Measurements from ENCODE around the gene CTSS. TPM values are rescaled to one million over a fixed set of nuclear protein-coding genes. Genes with fewer than 3 reads are reported as not detected.

The CTSS gene
- total RNA-seq = 10 to 100 TPM in 1 of 2 donors, 1 to 10 TPM in 1; 5.7 to 55.7 TPM

DNA sequence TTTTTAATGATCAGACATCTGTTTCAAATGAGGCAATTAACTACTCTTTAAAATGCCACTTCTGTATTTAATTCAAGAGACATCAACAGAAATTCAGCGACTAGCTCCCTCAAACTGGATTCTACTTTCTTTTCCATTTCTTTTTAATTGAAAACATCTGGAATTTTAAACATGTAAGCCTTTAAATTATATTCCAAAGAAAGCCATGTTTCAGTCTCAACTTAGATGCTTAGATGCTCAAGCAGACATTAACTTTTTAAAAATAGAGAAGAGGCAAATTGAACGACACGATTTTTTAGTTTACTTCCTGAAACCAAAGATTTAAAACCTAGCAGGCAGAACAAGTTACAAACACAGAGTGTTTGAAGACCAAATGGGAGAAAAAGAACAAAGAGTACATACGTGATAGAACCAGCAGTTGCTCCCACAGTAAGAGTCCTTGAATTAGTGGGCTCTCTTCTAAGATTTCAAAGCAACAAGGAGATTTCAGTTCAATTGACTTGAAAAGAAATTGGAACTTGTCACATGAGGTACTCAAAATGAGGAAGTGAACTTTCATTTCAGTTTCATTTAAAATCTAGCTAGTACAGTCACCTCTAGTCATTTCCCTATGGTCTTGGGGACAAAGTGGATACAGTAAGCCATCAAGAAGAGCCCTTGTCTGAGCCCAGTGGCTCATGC, at the start of gene CTSS:
Gene CTSS (minus strand): TSS at position 483 of the 681 bp plus-strand sequence. CDS start 1,015 bp downstream, outside the sequence.

DNA sequence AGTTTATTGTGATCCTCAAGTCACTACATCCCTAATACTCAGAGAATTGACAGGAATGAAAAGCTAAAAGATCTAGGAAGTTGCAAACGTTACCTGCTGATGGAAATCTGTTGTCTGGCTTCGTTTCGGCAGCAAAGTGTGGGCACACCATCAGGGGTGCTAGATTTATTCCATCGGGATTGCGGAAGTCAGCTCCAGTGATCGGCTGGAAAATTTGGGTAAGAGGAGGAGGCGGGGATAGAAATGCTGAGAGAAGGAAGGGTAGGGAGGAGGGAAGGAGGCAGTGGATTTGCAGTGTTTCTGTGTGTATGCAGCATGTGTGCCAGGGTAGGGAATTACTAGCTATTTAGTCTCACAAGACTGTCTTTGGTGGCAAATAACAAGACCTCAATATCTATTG, 42.5 kb upstream of the CTSS start, which contains the start of gene CTSK:
Gene CTSK (minus strand): TSS at position 140 of the 400 bp plus-strand sequence. CDS start 1,455 bp downstream, outside the sequence.

DNA sequence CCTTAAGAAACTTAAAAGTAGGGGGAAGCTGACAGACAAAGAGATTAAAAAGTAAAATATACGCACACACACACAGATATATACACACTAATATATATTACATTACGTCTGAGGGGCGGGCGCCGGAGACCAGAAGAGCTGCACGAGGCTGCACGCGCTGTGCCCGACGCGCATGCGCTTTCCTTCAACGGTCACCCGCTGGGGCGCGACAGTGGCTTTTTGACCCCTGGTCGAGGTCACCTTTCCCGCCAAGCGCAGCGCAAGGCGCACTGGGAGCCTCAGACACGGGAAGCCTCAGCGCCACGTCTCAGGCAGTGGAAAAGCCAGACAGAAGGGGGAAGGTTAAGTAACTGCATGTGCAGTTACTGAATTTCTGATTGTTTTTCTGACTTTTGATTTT, 44.9 kb downstream of the CTSS start, which contains the start of gene HORMAD1:
Gene HORMAD1 (minus strand): TSS at position 193 of the 400 bp plus-strand sequence. CDS start 1,390 bp downstream, outside the sequence.

DNA sequence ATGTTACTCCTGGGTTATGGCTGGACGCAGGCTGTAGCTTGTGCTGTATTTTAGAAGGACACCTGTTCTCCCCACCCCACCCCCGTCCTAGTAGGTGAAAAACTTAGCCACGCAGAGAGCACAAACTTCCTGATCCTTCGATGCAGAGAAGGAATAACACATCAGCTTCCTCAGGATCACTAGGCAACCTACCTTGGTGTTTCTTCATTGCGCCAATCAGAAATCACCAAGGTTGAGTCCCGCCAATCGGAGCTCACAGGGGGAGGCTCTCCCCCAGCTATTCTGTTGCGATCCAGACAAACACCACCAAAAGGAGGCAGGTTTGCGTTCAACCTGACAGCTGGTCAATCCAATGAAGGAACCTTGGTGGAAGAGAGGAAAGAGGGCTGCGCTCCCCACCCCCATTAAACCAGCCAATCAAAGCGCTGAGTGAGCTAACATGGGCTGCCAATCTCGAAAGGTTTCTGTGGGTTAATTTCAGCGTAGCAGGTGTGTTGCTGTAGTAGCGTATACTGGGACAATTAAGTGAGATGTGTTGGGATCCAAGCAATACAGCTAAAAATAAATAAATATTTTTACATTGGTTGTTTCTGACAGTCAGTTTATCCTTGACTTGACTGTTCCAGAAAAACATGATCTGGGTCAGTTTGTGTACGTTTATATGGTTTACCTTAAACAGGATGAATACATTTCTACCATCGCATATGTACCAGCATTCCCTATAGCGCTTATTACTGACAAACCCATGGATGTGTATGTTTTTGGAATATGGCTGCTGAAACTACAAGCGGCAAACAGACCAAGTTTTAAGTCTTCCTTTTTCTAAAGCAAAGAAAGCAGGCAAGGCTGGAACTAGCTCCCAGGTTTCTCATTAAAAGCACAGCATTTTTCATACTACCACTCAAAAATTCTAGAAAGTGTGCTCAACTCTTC, 68.3 kb downstream of the CTSS start, which contains the start of gene GOLPH3L:
Gene GOLPH3L (minus strand): TSS at position 160 of the 933 bp plus-strand sequence. CDS start 2,316 bp downstream, outside the sequence.

Small RNA genes lying within 50 kb of the gene (small RNA-seq; reads per million reads assigned to genes)
- gene RNU6-1042P (0 reads per million in 2 donors), gene RNU6-1309P (0.09 to 0.23 reads per million in 2 donors)

Other genes with a start within 250 kb of the CTSS start
- gene ADAMTSL4, start 216.4 kb downstream of the CTSS start, total RNA-seq = under 1 TPM; 0.34 to 0.67 TPM
- gene MCL1, start 186.2 kb downstream of the CTSS start, total RNA-seq = 100 to 1,000 TPM; 116 to 178 TPM
- gene ENSA, start 136.2 kb downstream of the CTSS start, total RNA-seq = 10 to 100 TPM; 73.3 to 88.8 TPM
- 10 to 100 TPM; 14.8 to 15.7 TPM for gene GOLPH3L, start 68.6 kb downstream of the CTSS start, total RNA-seq
- gene HORMAD1, start 44.9 kb downstream of the CTSS start, total RNA-seq = under 1 TPM in 1 of 2 donors, not detected in 1; 0.34 TPM
- 100 to 1,000 TPM; 311 to 511 TPM for gene CTSK, start 42.5 kb upstream of the CTSS start, total RNA-seq
- 10 to 100 TPM; 25.0 to 40.6 TPM for gene ARNT, start 110.8 kb upstream of the CTSS start, total RNA-seq
- gene CTXND2, start 121.4 kb upstream of the CTSS start, total RNA-seq = not detected
- gene SETDB1, start 160.6 kb upstream of the CTSS start, total RNA-seq = 10 to 100 TPM; 31.3 to 33.0 TPM
- gene CERS2, start 209.1 kb upstream of the CTSS start, total RNA-seq = 100 to 1,000 TPM; 122 to 166 TPM
- gene ANXA9, start 216.5 kb upstream of the CTSS start, total RNA-seq = not detected
- gene MINDY1, start 241.1 kb upstream of the CTSS start, total RNA-seq = 10 to 100 TPM; 21.6 to 35.4 TPM
- 10 to 100 TPM in 1 of 2 donors, 1 to 10 TPM in 1; 9.6 to 14.3 TPM for gene PRUNE1, start 242.7 kb upstream of the CTSS start, total RNA-seq

Data from melanocyte of skin (primary cell).